NCI-H2107 treated with DMSO at 0.1 percent for 48 hours (cell line): Measurements from ENCODE around the gene RBP4.
"Not testable (repeated sequence)": the region's sequence is repeated elsewhere in the genome, so short reads cannot be mapped to it uniquely, and the experiment has no call there.

Source experiments
- DNase-seq: peaks from one replicate; lab custom pipeline; 2025; ENCODE audit not compliant: unreplicated experiment; lab: John Stamatoyannopoulos, UW

RBP4 gene

GRCh38 chr10:93567277-93568104, 33.5 kb downstream of the RBP4 start:
- DNase-seq, result no peak

- DNase-seq, result no peak
These were observed 34.4 kb downstream of the RBP4 start, which contains the start of gene FFAR4 for GRCh38 chr10:93566435-93567276. FFAR4 (plus strand) TSS chr10:93566665; CDS start chr10:93566721, 56 bp downstream.

GRCh38 chr10:93565446-93565845, 35.6 kb downstream of the RBP4 start:
- no peak for DNase-seq

GRCh38 chr10:93560541-93560940, 40.5 kb downstream of the RBP4 start:
- no peak for DNase-seq

GRCh38 chr10:93559490-93559889, 41.5 kb downstream of the RBP4 start:
- no peak for DNase-seq

GRCh38 chr10:93554760-93555432, 46.1 kb downstream of the RBP4 start:
- peak; percentile 12 for DNase-seq

GRCh38 chr10:93554316-93554663, 46.7 kb downstream of the RBP4 start:
- no peak for DNase-seq

- DNase-seq, result no peak
These were observed 47.3 kb downstream of the RBP4 start for GRCh38 chr10:93553482-93554315.

GRCh38 chr10:93552780-93553179, 48.3 kb downstream of the RBP4 start:
- DNase-seq, result no peak

- no peak for DNase-seq
These were observed 50.4 kb downstream of the RBP4 start for GRCh38 chr10:93550606-93551005.

GRCh38 chr10:93548376-93549071, 52.5 kb downstream of the RBP4 start:
- DNase-seq, result no peak

- no peak for DNase-seq
These were observed 53.5 kb downstream of the RBP4 start for GRCh38 chr10:93547522-93547921.

GRCh38 chr10:93546995-93547394, 54.0 kb downstream of the RBP4 start:
- not testable (repeated sequence) for DNase-seq

- no peak for DNase-seq
These were observed 58.7 kb downstream of the RBP4 start for GRCh38 chr10:93542358-93542791.
